H9 (cell line): ENCODE measurements around the gene TIAM1. TPM values are rescaled to one million over a fixed set of nuclear protein-coding genes. Genes with fewer than 3 reads are reported as not detected.

Source experiments
- DNase-seq: peaks from one replicate; pipeline ENCODE4 v3.0.0-alpha.2; 2017
- H2AFZ ChIP-seq: one replicate; pipeline ENCODE4 v1.6.1; 2013; ENCODE audit warnings: mild to moderate bottlenecking, low read length, control low read depth, moderate library complexity
- H2AK5ac ChIP-seq: 2 replicates; pipeline ENCODE4 v1.6.1; 2013; ENCODE audit warnings: low read length, control low read depth, mixed read lengths; ENCODE audit not compliant: insufficient read length
- H2BK120ac ChIP-seq: one replicate; pipeline ENCODE4 v1.6.1; 2013; ENCODE audit warnings: low read depth, mild to moderate bottlenecking, low read length, control low read depth, inconsistent platforms; ENCODE audit not compliant: poor library complexity, severe bottlenecking
- H2BK12ac ChIP-seq: 2 replicates; pipeline ENCODE4 v1.6.1; 2013; ENCODE audit warnings: low read length, control low read depth, mixed read lengths, low read depth; ENCODE audit not compliant: insufficient read length
- H2BK15ac ChIP-seq: 2 replicates; pipeline ENCODE4 v1.6.1; 2013; ENCODE audit warnings: low read depth, low read length, control low read depth
- H2BK20ac ChIP-seq: one replicate; pipeline ENCODE4 v1.6.1; 2013; ENCODE audit warnings: low read depth, mild to moderate bottlenecking, low read length, control low read depth, inconsistent platforms; ENCODE audit not compliant: poor library complexity, severe bottlenecking
- H2BK5ac ChIP-seq: 2 replicates; pipeline ENCODE4 v1.6.1; 2013; ENCODE audit warnings: low read length, control low read depth, mixed read lengths; ENCODE audit not compliant: insufficient read length
- H3K14ac ChIP-seq: 2 replicates; pipeline ENCODE4 v1.6.1; 2013; ENCODE audit warnings: low read length, control low read depth; ENCODE audit not compliant: insufficient read depth
- H3K18ac ChIP-seq: 2 replicates; pipeline ENCODE4 v1.6.1; 2013; ENCODE audit warnings: low read depth, mild to moderate bottlenecking, mixed read lengths, low read length, control low read depth; ENCODE audit not compliant: insufficient read length
- H3K23ac ChIP-seq: 2 replicates; pipeline ENCODE4 v1.6.1; 2013; ENCODE audit warnings: low read length, control low read depth, mixed read lengths, low read depth; ENCODE audit not compliant: insufficient read length
- H3K23me2 ChIP-seq: 2 replicates; pipeline ENCODE4 v1.6.1; 2013; ENCODE audit warnings: low read depth, mild to moderate bottlenecking, mixed read lengths, low read length, control low read depth; ENCODE audit not compliant: insufficient read length, poor library complexity, severe bottlenecking
- H3K27ac ChIP-seq: 2 replicates; pipeline ENCODE4 v1.5.1; 2013; ENCODE audit warnings: low read length, control low read depth, mixed read lengths, low read depth; ENCODE audit not compliant: insufficient read length
- H3K27me3 ChIP-seq: 2 replicates; pipeline ENCODE4 v1.6.1; 2013; ENCODE audit warnings: low read length, control low read depth, inconsistent platforms; ENCODE audit not compliant: insufficient read depth
- H3K4ac ChIP-seq: 2 replicates; pipeline ENCODE4 v1.6.1; 2013; ENCODE audit warnings: low read depth, mild to moderate bottlenecking, control low read depth, inconsistent platforms, low read length, moderate library complexity
- H3K4me1 ChIP-seq: 2 replicates; pipeline ENCODE4 v1.6.1; 2013; ENCODE audit warnings: low read length, control low read depth, inconsistent platforms; ENCODE audit not compliant: insufficient read depth
- H3K4me2 ChIP-seq: 2 replicates; pipeline ENCODE4 v1.6.1; 2013; ENCODE audit warnings: low read length, control low read depth, mixed read lengths; ENCODE audit not compliant: insufficient read length, insufficient read depth
- H3K56ac ChIP-seq: 2 replicates; pipeline ENCODE4 v1.6.1; 2013; ENCODE audit warnings: low read depth, mild to moderate bottlenecking, mixed read lengths, low read length, control low read depth; ENCODE audit not compliant: insufficient read length
- H3K79me1 ChIP-seq: 2 replicates; pipeline ENCODE4 v1.6.1; 2013; ENCODE audit warnings: low read depth, mild to moderate bottlenecking, moderate library complexity, low read length, control low read depth, inconsistent platforms; ENCODE audit not compliant: insufficient read depth, poor library complexity, severe bottlenecking
- H3K79me2 ChIP-seq: 2 replicates; pipeline ENCODE4 v1.6.1; 2013; ENCODE audit warnings: low read length, control low read depth, inconsistent platforms; ENCODE audit not compliant: insufficient read depth
- H3K9ac ChIP-seq: 2 replicates; pipeline ENCODE4 v1.6.1; 2013; ENCODE audit warnings: low read length, control low read depth, mixed read lengths; ENCODE audit not compliant: insufficient read length; ENCODE audit errors: extremely low read depth
- H3K9me3 ChIP-seq: one replicate; pipeline ENCODE4 v1.6.1; 2013; ENCODE audit warnings: low read depth, low read length, inconsistent platforms; ENCODE audit not compliant: control insufficient read depth
- H3T11ph ChIP-seq: one replicate; pipeline ENCODE4 v1.6.1; 2013; ENCODE audit warnings: mild to moderate bottlenecking, low read length, control low read depth, inconsistent platforms
- H4K20me1 ChIP-seq: one replicate; pipeline ENCODE4 v1.6.1; 2013; ENCODE audit not compliant: control insufficient read depth, insufficient read length, insufficient read depth
- H4K5ac ChIP-seq: 2 replicates; pipeline ENCODE4 v1.6.1; 2013; ENCODE audit warnings: low read depth, mild to moderate bottlenecking, mixed read lengths, low read length, control low read depth; ENCODE audit not compliant: insufficient read length
- H4K8ac ChIP-seq: replicated peaks from 2 replicates; pipeline ENCODE4 v1.6.1; 2013; ENCODE audit warnings: low read length, control low read depth, mixed read lengths, low read depth; ENCODE audit not compliant: insufficient read length
- H4K91ac ChIP-seq: 2 replicates; pipeline ENCODE4 v1.6.1; 2013; ENCODE audit warnings: low read depth, mild to moderate bottlenecking, moderate library complexity, mixed read lengths, low read length, control low read depth; ENCODE audit not compliant: insufficient read length
- H3K27ac Mint-ChIP-seq, 3 experiments: 2 replicates in 2 of 3; 3 replicates in 1 of 3; pipeline ENCODE4 v1.8.0; 2020 to 2021; ENCODE audit warnings: mixed read lengths in 3 of 3, mild to moderate bottlenecking in 1 of 3, moderate library complexity in 1 of 3
- H3K27me3 Mint-ChIP-seq: 2 replicates; pipeline ENCODE4 v1.8.0; 2021; ENCODE audit warnings: low read depth, mild to moderate bottlenecking, moderate library complexity, mixed read lengths
- H3K36me3 Mint-ChIP-seq, 3 experiments: 2 replicates in 2 of 3; 3 replicates in 1 of 3; pipeline ENCODE4 v1.8.0; 2020 to 2021; ENCODE audit warnings: low read depth in 3 of 3, mixed read lengths in 3 of 3; ENCODE audit not compliant: insufficient read depth in 1 of 3
- H3K4me1 Mint-ChIP-seq, 2 experiments: 2 replicates each; pipeline ENCODE4 v1.8.0; 2020; ENCODE audit warnings: mixed read lengths in 2 of 2
- H3K4me3 Mint-ChIP-seq, 2 experiments: 2 replicates in 1 of 2; 3 replicates in 1 of 2; pipeline ENCODE4 v1.8.0; 2020 to 2021; ENCODE audit warnings: mild to moderate bottlenecking in 2 of 2, mixed read lengths in 2 of 2, moderate library complexity in 1 of 2
- H3K9me3 Mint-ChIP-seq, 2 experiments: 2 replicates in 1 of 2; 3 replicates in 1 of 2; pipeline ENCODE4 v1.8.0; 2020; ENCODE audit warnings: mild to moderate bottlenecking in 2 of 2, mixed read lengths in 2 of 2, moderate library complexity in 1 of 2
- CTCF ChIP-seq: fragments of 200-600 bp; sonication (generic); conservative IDR thresholded peaks from 3 replicates; pipeline ENCODE4 v1.8.0; 2021; ENCODE audit warnings: antibody characterized with exemption, mild to moderate bottlenecking
- WGBS: extraction: QIAGEN DNeasy Blood & Tissue Kit; methylation state at CpG from one replicate; pipeline ENCODE4 v1.1.7; 2013; ENCODE audit warnings: missing lambda C conversion rate, low lambda C conversion rate, mixed read lengths; ENCODE audit not compliant: insufficient read length; ENCODE audit errors: extremely low coverage; 5-methylcytosine and 5-hydroxymethylcytosine counted together
- total RNA-seq: library from RNA; stranded (reverse); gene quantifications from 2 replicates; pipeline ENCODE4 v1.2.1, GENCODE V29; 2021

The TIAM1 gene
- total RNA-seq, 1 experiment from 2014 or later = 23.1 TPM

GRCh38 chr21:31264574-31264973 lies 79.5 kb downstream of the TIAM1 start:
- no peak overlapping the region for H2AFZ ChIP-seq
- no peaks in the 10 kb centered on the region for H4K20me1 ChIP-seq
- H3K4ac ChIP-seq = no peak overlapping the region
- H4K5ac ChIP-seq = no peak overlapping the region
- no peaks in the 10 kb centered on the region for H3K4me1 ChIP-seq
- no peak overlapping the region for H2BK12ac ChIP-seq
- H4K8ac ChIP-seq = no peak overlapping the region
- H3K23ac ChIP-seq = no peak overlapping the region
- H3T11ph ChIP-seq = no peak overlapping the region
- WGBS = no CpG with 5 or more reads among the region's 6 CpGs
- Mint-ChIP-seq H3K27ac (no peak overlapping the region), H3K4me3 (no peak overlapping the region), H3K36me3 (peaks cover 0 to 3% (median 0%) of the 10 kb centered on the region in 3 experiments; a peak in 2 of 7 replicates), H3K4me1 (peaks cover 0 to 9% of the 10 kb centered on the region in 2 experiments; a peak in 2 of 4 replicates), H3K9me3 (no peaks in the 10 kb centered on the region), H3K27me3 (no peaks in the 10 kb centered on the region; the same call in 1 of the 2 replicates)
- TF ChIP-seq CTCF = peak; percentile 49
- H3K79me1 ChIP-seq = no peaks in the 10 kb centered on the region
- H4K91ac ChIP-seq = no peak overlapping the region
- no peaks in the 10 kb centered on the region for H3K23me2 ChIP-seq
- no peak overlapping the region for H3K4me2 ChIP-seq
- DNase-seq = no peak
- no peaks in the 10 kb centered on the region for H3K27me3 ChIP-seq
- H2BK5ac ChIP-seq = no peak overlapping the region
- no peaks in the 10 kb centered on the region for H3K9me3 ChIP-seq
- H3K56ac ChIP-seq = no peak overlapping the region
- H3K27ac ChIP-seq = no peak overlapping the region
- no peak overlapping the region for H3K18ac ChIP-seq
- H2BK15ac ChIP-seq = no peak overlapping the region
- no peak overlapping the region for H2BK20ac ChIP-seq
- H3K14ac ChIP-seq = no peak overlapping the region
- H2BK120ac ChIP-seq = no peak overlapping the region
- no peak overlapping the region for H2AK5ac ChIP-seq
- no peak overlapping the region for H3K9ac ChIP-seq
- H3K79me2 ChIP-seq = no peaks in the 10 kb centered on the region
